Endothelial cell of hepatic sinusoid (primary cell): ENCODE data around the gene UNC13B.
"Not testable (repeated sequence)": the region's sequence is repeated elsewhere in the genome, so short reads cannot be mapped to it uniquely, and the experiment has no call there.

Experiments
- in situ Hi-C: cut with HindIII; loops from 2 replicates; pipeline ENCODE4 v1.10.0; 2017; ENCODE audit warnings: low sequenced_read_pairs

UNC13B gene

GRCh38 chr9:35220659-35221338 is 59.0 kb downstream of the UNC13B start:
- in situ Hi-C loops = no loop called here

- in situ Hi-C loops = loop anchor here (5.0 kb wide), 1 partner anchor 47 kb away; no protein-coding TSS in a partner anchor
These were observed 63.9 kb downstream of the UNC13B start for GRCh38 chr9:35225677-35226076.

- in situ Hi-C loops = loop anchor here (5.0 kb wide), 1 partner anchor 46 kb away; no protein-coding TSS in a partner anchor
These were observed 64.8 kb downstream of the UNC13B start for GRCh38 chr9:35226651-35227050.

DNA sequence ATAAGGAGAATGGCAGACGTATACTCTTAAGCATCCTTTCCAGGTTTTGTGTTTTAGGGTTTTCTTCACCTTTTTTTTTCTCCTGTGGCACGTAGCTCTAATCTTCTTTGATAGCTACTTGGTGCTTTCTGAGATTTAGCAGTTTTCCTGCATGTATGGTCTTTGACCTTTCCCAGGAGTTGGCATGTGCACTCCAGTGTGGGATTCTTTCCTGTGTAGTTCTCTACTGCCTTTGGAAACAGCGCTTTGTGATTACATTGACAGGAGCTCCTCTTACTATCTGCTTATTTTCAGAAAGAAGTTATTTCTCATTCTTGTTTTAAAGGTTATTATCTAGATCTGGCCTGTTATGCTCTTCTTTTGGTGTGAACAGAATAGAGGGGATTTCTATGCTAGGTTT is 65.5 kb downstream of the UNC13B start:
- in situ Hi-C loops = loop anchor here (5.0 kb wide), 1 partner anchor 45 kb away; no protein-coding TSS in a partner anchor

DNA sequence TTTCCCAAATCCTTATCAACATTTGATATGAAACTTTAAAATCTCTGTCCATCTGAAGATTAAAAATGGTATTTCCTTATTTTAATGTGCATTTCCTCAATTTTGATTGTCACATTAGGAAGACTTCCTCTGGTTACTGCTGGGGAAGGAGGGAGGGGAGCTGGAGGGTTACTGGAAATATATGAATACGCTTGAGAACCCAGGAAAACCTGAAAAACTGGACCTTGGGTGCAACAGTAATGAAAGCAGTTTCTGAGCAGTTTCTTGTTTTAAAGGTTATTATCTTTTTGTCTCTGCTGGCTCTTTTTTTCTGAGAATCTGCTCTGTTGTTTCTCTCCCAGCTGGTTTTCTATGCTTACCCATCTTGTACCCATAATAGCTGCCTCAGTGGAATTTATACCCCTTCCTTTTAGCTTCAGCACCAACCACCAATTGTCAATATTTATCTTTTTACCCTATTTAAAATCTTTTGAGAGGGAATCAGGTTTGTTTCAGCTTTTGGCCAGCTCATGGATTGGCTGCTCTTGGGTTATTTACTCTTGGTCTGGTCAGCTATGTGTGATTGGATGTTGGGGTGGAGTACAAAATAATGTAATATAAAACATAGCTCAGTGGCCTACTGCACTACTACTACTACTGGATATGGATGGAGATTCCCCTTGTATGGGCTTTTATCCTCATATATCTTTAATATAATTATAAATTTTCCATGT is 67.4 kb downstream of the UNC13B start:
- in situ Hi-C loops = loop anchor here (5.0 kb wide), 1 partner anchor 43 kb away; no protein-coding TSS in a partner anchor

GRCh38 chr9:35229779-35230143 is 68.0 kb downstream of the UNC13B start:
- in situ Hi-C loops = loop anchor here (5.0 kb wide), 2 partner anchors 43 to 87 kb away; no protein-coding TSS in a partner anchor

- in situ Hi-C loops = loop anchor here (5.0 kb wide), 1 partner anchor 91 kb away; no protein-coding TSS in a partner anchor
These were observed 71.2 kb downstream of the UNC13B start for GRCh38 chr9:35232867-35233544.

- in situ Hi-C loops = no loop called here
These were observed 74.9 kb downstream of the UNC13B start for GRCh38 chr9:35236692-35237091.

GRCh38 chr9:35237311-35237710 is 75.5 kb downstream of the UNC13B start:
- in situ Hi-C loops = no loop called here

DNA sequence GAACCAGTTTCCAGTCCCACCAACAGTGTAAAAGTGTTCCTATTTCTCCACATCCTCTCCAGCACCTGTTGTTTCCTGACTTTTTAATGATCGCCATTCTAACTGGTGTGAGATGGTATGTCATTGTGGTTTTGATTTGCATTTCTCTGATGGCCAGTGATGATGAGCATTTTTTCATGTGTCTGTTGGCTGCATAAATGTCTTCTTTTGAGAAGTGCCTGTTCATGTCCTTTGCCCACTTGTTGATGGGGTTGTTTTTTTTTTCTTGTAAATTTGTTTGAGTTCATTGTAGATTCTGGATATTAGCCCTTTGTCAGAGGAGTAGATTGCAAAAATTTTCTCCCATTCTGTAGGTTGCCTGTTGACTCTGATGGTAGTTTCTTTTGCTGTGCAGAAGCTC is 84.1 kb downstream of the UNC13B start:
- in situ Hi-C loops = not testable (repeated sequence)

- in situ Hi-C loops = no loop called here
These were observed 91.3 kb downstream of the UNC13B start for GRCh38 chr9:35253075-35253474.

DNA sequence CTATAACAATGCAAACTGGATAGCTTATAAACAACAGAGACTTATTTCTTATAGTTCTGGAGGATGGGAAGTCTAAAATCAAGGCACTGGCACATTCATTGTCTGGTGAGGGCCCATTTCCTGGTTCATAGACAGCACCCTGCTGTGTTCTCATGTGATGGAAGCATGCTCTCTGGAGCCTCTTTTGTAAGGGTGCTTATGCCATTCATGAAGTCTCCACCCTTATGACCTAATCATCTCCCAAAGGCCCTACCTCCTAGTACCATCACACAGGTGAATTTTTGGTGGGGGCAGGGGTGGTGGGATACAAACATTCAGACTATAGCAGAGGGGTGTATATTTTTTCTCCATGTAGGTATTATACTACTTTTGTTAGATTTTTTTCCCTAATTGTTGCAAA is 92.4 kb downstream of the UNC13B start:
- in situ Hi-C loops = no loop called here

- in situ Hi-C loops = no loop called here
These were observed 93.4 kb downstream of the UNC13B start for GRCh38 chr9:35254984-35255857.

DNA sequence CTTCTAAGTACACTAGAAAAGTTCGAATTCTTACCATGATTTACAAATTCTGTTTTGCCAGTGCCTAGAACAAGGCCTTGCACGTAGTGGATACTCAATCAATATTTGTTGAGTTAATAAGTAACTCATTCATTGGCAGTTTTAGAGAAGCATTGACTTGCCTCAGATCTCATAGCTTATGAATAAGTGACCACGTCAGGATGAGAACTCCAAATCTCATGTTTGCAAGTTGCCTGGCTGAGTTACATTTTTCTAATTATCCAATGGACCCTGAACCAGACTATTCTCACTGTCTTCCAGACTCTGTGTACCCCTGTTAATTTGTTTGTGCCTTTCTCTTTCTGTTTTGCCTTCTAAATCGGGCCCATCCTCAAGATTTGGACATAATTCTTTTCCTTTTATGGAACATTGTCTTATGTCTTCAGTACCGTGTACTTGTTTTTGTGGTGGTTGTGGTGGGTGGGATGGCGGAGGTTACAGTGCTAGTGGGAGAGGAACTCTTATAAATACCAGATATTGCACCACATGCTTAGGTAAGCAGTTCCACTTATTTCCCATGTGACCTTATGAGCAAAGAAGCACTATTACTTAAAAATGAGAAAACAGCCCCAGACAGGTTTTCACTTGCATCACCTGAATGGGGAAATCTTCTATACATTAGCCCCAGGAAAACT is 96.3 kb downstream of the UNC13B start:
- in situ Hi-C loops = no loop called here

GRCh38 chr9:35258660-35259474 is 97.1 kb downstream of the UNC13B start:
- in situ Hi-C loops = no loop called here

DNA sequence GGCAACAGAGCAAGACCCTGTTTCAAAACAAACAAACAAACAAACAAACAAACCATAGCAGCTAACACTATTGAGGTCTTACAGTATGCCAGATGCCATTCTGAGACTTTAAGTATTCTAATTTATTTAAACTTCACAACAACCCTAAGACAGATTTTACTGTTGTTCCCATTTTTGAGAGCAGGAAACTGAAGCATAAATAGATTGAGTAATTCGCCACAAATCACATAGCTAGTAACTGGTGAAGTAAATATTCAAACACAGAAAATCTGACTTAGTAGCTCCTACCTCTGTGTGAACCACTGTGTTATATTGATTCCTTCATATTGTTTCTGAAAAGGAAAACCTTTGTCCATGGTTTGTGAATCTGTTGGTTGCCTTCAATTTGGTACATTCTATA is 98.4 kb downstream of the UNC13B start:
- in situ Hi-C loops = loop anchor here (5.0 kb wide), 1 partner anchor 47 kb away; no protein-coding TSS in a partner anchor

- in situ Hi-C loops = loop anchor here (5.0 kb wide), 1 partner anchor 45 kb away; no protein-coding TSS in a partner anchor
These were observed 100.3 kb downstream of the UNC13B start for GRCh38 chr9:35262064-35262463.

GRCh38 chr9:35267710-35268109 is 105.9 kb downstream of the UNC13B start:
- in situ Hi-C loops = no loop called here

GRCh38 chr9:35269919-35270318 is 108.1 kb downstream of the UNC13B start:
- in situ Hi-C loops = loop anchor here (5.0 kb wide), 1 partner anchor 43 kb away; no protein-coding TSS in a partner anchor
